PC-9 (cell line): ENCODE results near the gene GARNL3. TPM values are rescaled to one million over a fixed set of nuclear protein-coding genes. Genes with fewer than 3 reads are reported as not detected.

ENCODE experiments used
- BruUV-seq: library from RNA; stranded (reverse); fragments of 400-500 nt; replicated peaks from 2 replicates; lab custom pipeline; 2021; lab: Mats Ljungman, UMichigan
- CTCF ChIA-PET: fragments of 300-600 bp; sonication (Branson Sonifier 250); formaldehyde crosslinking; loops from one replicate; lab custom pipeline; 2022; ENCODE audit warnings: antibody characterized with exemption; lab: Charles Lee
- POLR2A ChIA-PET: fragments of 300-600 bp; sonication (Branson Sonifier 250); formaldehyde crosslinking; loops from one replicate; lab custom pipeline; 2022; ENCODE audit warnings: antibody characterized with exemption; ENCODE audit not compliant: unreplicated experiment; lab: Charles Lee
- DNase-seq, 2 experiments: peaks; one replicate each; pipeline versions ENCODE4 v3.0.0 to v3.0.0-alpha.2; 2015 to 2022; ENCODE audit warnings: mixed read lengths in 1 of 2
- H2AFZ ChIP-seq: fragments of 200-600 bp; sonication (generic); 2 replicates; pipeline ENCODE4 v1.8.1; 2017; ENCODE audit warnings: antibody characterized with exemption
- H3F3A ChIP-seq: fragments of 200-600 bp; sonication (generic); 2 replicates; pipeline ENCODE4 v1.8.1; 2017; ENCODE audit warnings: antibody characterized with exemption, mild to moderate bottlenecking, low read depth; ENCODE audit not compliant: insufficient read depth
- H3K27ac ChIP-seq: fragments of 200-600 bp; sonication (generic); 2 replicates; pipeline ENCODE4 v1.6.1; 2016; ENCODE audit warnings: mixed run types
- H3K27me3 ChIP-seq: fragments of 200-600 bp; sonication (generic); 2 replicates; pipeline ENCODE4 v1.6.1; 2016; ENCODE audit warnings: low read depth, mixed run types; ENCODE audit not compliant: insufficient read depth
- H3K36me3 ChIP-seq: fragments of 200-600 bp; sonication (generic); 2 replicates; pipeline ENCODE4 v1.6.1; 2016; ENCODE audit warnings: low read depth, mixed run types
- H3K4me1 ChIP-seq: fragments of 200-600 bp; sonication (generic); replicated peaks from 2 replicates; pipeline ENCODE4 v1.6.1; 2016; ENCODE audit warnings: mixed run types; ENCODE audit not compliant: insufficient read depth
- H3K4me2 ChIP-seq: fragments of 200-600 bp; sonication (generic); 2 replicates; pipeline ENCODE4 v1.6.1; 2017; ENCODE audit warnings: mixed run types
- H3K4me3 ChIP-seq: fragments of 200-600 bp; sonication (generic); 2 replicates; pipeline ENCODE4 v1.6.1; 2016; ENCODE audit warnings: mixed run types
- H3K79me2 ChIP-seq: fragments of 200-600 bp; sonication (generic); 2 replicates; pipeline ENCODE4 v1.6.1; 2017; ENCODE audit warnings: low read depth, mixed run types
- H3K9me2 ChIP-seq: fragments of 200-600 bp; sonication (generic); 2 replicates; pipeline ENCODE4 v1.8.1; 2017; ENCODE audit warnings: mild to moderate bottlenecking; ENCODE audit not compliant: insufficient read depth
- H3K9me3 ChIP-seq: fragments of 200-600 bp; sonication (generic); 2 replicates; pipeline ENCODE4 v1.8.1; 2016; ENCODE audit warnings: low read depth; ENCODE audit not compliant: insufficient read depth
- H4K20me1 ChIP-seq: fragments of 200-600 bp; sonication (generic); 2 replicates; pipeline ENCODE4 v1.8.1; 2017; ENCODE audit not compliant: insufficient read depth
- EZH2 ChIP-seq: fragments of 200-600 bp; sonication (generic); IDR thresholded peaks from 2 replicates; pipeline ENCODE4 v1.8.0; 2017; ENCODE audit warnings: antibody characterized with exemption, low read depth
- intact Hi-C: fragments of 100-400 bp; cut with micrococcal nuclease; formaldehyde crosslinking; loops from one replicate; pipeline ENCODE4 v1.10.0; 2022; ENCODE audit not compliant: unreplicated experiment
- total RNA-seq: library from RNA; stranded (reverse); gene quantifications from 2 replicates; pipeline ENCODE4 v1.2.3, GENCODE V29; 2021
- TF ChIP-seq, protein P1 (sequence below): fragments of 200-600 bp; sonication (generic); conservative IDR thresholded peaks from 2 replicates; pipeline ENCODE4 v1.6.1; 2017; ENCODE audit warnings: mixed run types, antibody characterized with exemption, mild to moderate bottlenecking, moderate library complexity

Gene GARNL3
- total RNA-seq, 1 experiment from 2014 or later, result 10.8 TPM

DNA sequence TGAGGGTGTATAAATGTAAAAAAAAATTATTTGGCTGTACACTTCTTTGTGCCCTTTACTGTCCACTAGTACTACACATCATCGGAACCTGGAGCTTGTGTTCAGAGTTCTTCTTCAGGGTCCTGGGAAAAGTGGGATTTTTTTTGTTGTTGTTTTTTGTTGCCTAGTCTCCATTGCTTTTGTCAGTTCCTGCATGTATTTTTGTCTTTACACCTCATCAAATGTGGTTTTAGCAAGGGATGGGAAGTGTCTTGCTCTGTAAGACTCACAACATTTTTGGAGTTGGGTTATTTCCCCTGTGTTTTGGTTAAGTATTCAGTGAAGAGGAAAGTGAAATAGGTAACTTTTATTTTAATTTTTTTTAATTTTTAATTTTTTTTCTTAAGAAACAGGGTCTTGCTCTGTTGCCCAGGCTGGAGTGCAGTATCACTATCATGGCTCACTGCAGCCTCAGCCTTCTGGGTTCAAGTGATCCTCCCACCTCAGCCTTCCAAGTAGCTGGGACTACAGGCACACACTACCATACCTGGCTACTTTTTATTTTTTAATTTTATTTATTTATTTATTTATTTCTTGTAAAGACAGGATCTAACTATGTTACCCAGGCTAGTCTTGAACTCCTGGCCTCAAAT, 40.7 kb downstream of the GARNL3 start:
- intact Hi-C loops, result no loop called here
- BruUV-seq, result no TSS peak
- no peak overlapping the region for H3K4me2 ChIP-seq
- no peaks in the 10 kb centered on the region for H3K79me2 ChIP-seq
- no peaks in the 10 kb centered on the region for H3K27me3 ChIP-seq
- no peaks in the 10 kb centered on the region for H3K9me2 ChIP-seq
- H3F3A ChIP-seq, result no peaks in the 10 kb centered on the region
- no peaks in the 10 kb centered on the region for H3K9me3 ChIP-seq
- no peak for DNase-seq
- ChIA-PET CTCF (no interaction called here), POLR2A (no interaction called here)
- H2AFZ ChIP-seq, result no peak overlapping the region
- no peak for TF ChIP-seq EZH2
- TF ChIP-seq, protein P1, sequence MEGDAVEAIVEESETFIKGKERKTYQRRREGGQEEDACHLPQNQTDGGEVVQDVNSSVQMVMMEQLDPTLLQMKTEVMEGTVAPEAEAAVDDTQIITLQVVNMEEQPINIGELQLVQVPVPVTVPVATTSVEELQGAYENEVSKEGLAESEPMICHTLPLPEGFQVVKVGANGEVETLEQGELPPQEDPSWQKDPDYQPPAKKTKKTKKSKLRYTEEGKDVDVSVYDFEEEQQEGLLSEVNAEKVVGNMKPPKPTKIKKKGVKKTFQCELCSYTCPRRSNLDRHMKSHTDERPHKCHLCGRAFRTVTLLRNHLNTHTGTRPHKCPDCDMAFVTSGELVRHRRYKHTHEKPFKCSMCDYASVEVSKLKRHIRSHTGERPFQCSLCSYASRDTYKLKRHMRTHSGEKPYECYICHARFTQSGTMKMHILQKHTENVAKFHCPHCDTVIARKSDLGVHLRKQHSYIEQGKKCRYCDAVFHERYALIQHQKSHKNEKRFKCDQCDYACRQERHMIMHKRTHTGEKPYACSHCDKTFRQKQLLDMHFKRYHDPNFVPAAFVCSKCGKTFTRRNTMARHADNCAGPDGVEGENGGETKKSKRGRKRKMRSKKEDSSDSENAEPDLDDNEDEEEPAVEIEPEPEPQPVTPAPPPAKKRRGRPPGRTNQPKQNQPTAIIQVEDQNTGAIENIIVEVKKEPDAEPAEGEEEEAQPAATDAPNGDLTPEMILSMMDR, result no peak
- H3K4me1 ChIP-seq, result peaks cover 16% of the 10 kb centered on the region
- H3K36me3 ChIP-seq, result no peaks in the 10 kb centered on the region
- H3K27ac ChIP-seq, result no peak overlapping the region
- H3K4me3 ChIP-seq, result no peak overlapping the region
- H4K20me1 ChIP-seq, result no peaks in the 10 kb centered on the region

DNA sequence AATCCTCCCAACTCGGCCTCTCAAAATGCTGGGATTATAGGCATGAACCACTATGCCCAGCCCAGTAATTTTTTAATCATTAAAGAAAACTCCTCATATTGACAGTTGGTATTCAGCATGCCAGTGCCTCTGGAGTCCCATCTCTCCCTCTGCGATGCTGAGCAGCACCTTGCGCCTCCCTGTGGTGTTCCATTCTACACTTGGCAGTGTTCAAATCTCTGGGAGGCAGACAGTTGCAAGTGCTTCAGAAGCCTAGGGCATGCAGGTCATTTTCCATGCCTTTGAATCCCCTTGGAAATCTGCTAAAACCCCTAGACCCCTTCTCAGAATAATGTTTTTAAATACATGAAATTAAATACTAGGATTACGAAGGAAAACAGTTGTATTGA, 41.3 kb downstream of the GARNL3 start:
- CTCF ChIA-PET, result no interaction called here
- intact Hi-C loops, result no loop called here
- H2AFZ ChIP-seq, result no peak overlapping the region
- H3K79me2 ChIP-seq, result no peaks in the 10 kb centered on the region
- no peaks in the 10 kb centered on the region for H4K20me1 ChIP-seq
- H3F3A ChIP-seq, result peaks cover 1% of the 10 kb centered on the region
- H3K36me3 ChIP-seq, result no peaks in the 10 kb centered on the region
- no TSS peak for BruUV-seq
- H3K4me3 ChIP-seq, result no peak overlapping the region
- no peaks in the 10 kb centered on the region for H3K9me2 ChIP-seq
- no peak overlapping the region for H3K4me2 ChIP-seq
- H3K27ac ChIP-seq, result no peak overlapping the region
- TF ChIP-seq, protein P1, result no peak
- no peak for TF ChIP-seq EZH2
- DNase-seq, result no peak
- POLR2A ChIA-PET, result no interaction called here
- no peaks in the 10 kb centered on the region for H3K27me3 ChIP-seq
- H3K4me1 ChIP-seq, result peaks cover 19% of the 10 kb centered on the region
- no peaks in the 10 kb centered on the region for H3K9me3 ChIP-seq

DNA sequence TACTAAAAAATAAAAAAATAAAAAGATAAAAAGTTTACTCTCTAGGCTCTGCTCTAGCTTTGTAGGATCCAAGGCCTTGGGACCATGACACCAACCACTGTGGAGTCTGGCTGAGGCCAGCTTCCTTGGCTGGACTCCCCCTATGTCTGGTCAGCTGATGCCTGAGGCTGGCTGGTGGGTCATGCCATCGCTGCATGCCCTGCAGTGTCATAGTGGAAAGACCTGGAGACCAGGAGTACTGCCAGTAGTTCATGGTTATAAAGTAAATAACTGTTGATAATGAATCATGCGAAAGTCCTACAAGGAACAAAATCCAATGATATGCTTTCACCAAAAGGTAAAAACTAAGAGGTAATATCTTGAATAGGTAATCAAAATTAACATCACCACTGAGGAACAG, 43.2 kb downstream of the GARNL3 start:
- no peak for DNase-seq
- CTCF ChIA-PET, result interaction anchor here (0.7 kb wide), 1 partner anchor 21 kb away, joined by 3 read pairs; no protein-coding TSS in a partner anchor

More for the DNA sequence above, 43.2 kb downstream of the GARNL3 start:
- Histone ChIP-seq H3K4me1 (peaks cover 34% of the 10 kb centered on the region), H3K4me2 (no peak overlapping the region), H3K27me3 (no peaks in the 10 kb centered on the region), H4K20me1 (no peaks in the 10 kb centered on the region), H2AFZ (no peak overlapping the region), H3K79me2 (no peaks in the 10 kb centered on the region), H3K36me3 (no peaks in the 10 kb centered on the region), H3K9me3 (no peaks in the 10 kb centered on the region), H3F3A (peaks cover 20% of the 10 kb centered on the region), H3K4me3 (no peak overlapping the region), H3K9me2 (no peaks in the 10 kb centered on the region), H3K27ac (no peak overlapping the region)
- POLR2A ChIA-PET, result no interaction called here
- BruUV-seq, result no TSS peak
- intact Hi-C loops, result no loop called here
- no peak for TF ChIP-seq EZH2
- TF ChIP-seq, protein P1, result no peak
